HepG2 (cell line): ENCODE measurements around the gene KCNB1. TPM values are rescaled to one million over a fixed set of nuclear protein-coding genes. Genes with fewer than 3 reads are reported as not detected.

Experiments
- ELF1 ChIP-seq: sonication (generic); formaldehyde crosslinking; IDR thresholded peaks from 2 replicates; pipeline ENCODE4 v1.4.0; 2020; ENCODE audit warnings: missing genetic modification reagents
- ELF3 ChIP-seq: IDR thresholded peaks from 2 replicates; pipeline ENCODE4 v1.6.1; 2016; ENCODE audit warnings: missing genetic modification reagents, missing compliant biosample characterization
- ERF ChIP-seq: IDR thresholded peaks from 2 replicates; pipeline ENCODE4 v1.6.1; 2018; ENCODE audit warnings: missing biosample characterization, missing genetic modification reagents
- GATA4 ChIP-seq: sonication (generic); IDR thresholded peaks from 2 replicates; pipeline ENCODE4 v1.6.1; 2016; ENCODE audit warnings: antibody characterized with exemption, low read depth, borderline replicate concordance
- HMG20A ChIP-seq: IDR thresholded peaks from 2 replicates; pipeline ENCODE4 v1.6.1; 2016; ENCODE audit warnings: borderline replicate concordance
- HMGA1 ChIP-seq: sonication (generic); formaldehyde crosslinking; conservative IDR thresholded peaks from 2 replicates; pipeline ENCODE4 v1.4.0; 2020; ENCODE audit warnings: missing genetic modification reagents
- IRX3 ChIP-seq: sonication (generic); formaldehyde crosslinking; IDR thresholded peaks from 2 replicates; pipeline ENCODE4 v1.8.1; 2023; ENCODE audit warnings: mild to moderate bottlenecking, low read depth, missing genetic modification reagents, borderline replicate concordance
- JUNB ChIP-seq: sonication (generic); formaldehyde crosslinking; IDR thresholded peaks from 2 replicates; pipeline ENCODE4 v1.8.0; 2022; ENCODE audit warnings: missing genetic modification reagents, mild to moderate bottlenecking, borderline replicate concordance
- KAT8 ChIP-seq: IDR thresholded peaks from 2 replicates; pipeline ENCODE4 v1.6.1; 2016; ENCODE audit warnings: missing genetic modification reagents, missing compliant biosample characterization
- MAFG ChIP-seq: sonication (generic); formaldehyde crosslinking; IDR thresholded peaks from 2 replicates; pipeline ENCODE4 v1.5.1; 2020; ENCODE audit warnings: mild to moderate bottlenecking, missing genetic modification reagents
- NR3C1 ChIP-seq: sonication (generic); formaldehyde crosslinking; IDR thresholded peaks from 2 replicates; pipeline ENCODE4 v1.4.0; 2020; ENCODE audit warnings: missing genetic modification reagents
- ZNF24 ChIP-seq: fragments of 450-650 bp; IDR thresholded peaks from 2 replicates; pipeline ENCODE4 v1.6.1; 2017; ENCODE audit warnings: antibody characterized with exemption, mild to moderate bottlenecking
- ZNF703 ChIP-seq: sonication (generic); formaldehyde crosslinking; IDR thresholded peaks from 2 replicates; pipeline ENCODE4 v1.5.1; 2020; ENCODE audit warnings: missing genetic modification reagents, mild to moderate bottlenecking, moderate library complexity, borderline replicate concordance
- ZNF879 ChIP-seq: sonication (generic); formaldehyde crosslinking; IDR thresholded peaks from 2 replicates; pipeline ENCODE4 v1.8.1; 2023; ENCODE audit warnings: missing genetic modification reagents
- polyA plus RNA-seq, 8 experiments: library from polyadenylated mRNA; depleted of rRNA in 3 of 8; stranded (reverse) in 7 of 8; unstranded in 1 of 8; fragments of >200 nt; fragmentation: Illumina TruSeq in 4 of 8; extraction: Trizol in 4 of 8; gene quantifications; 2 replicates each; pipeline versions ENCODE4 v1.2.1 to v1.2.3, GENCODE V29; 2011 to 2016; ENCODE audit warnings: low read depth in 4 of 8, missing spikeins in 1 of 8, mixed read lengths in 1 of 8; ENCODE audit not compliant: insufficient read depth in 1 of 8
- total RNA-seq, 5 experiments: library from RNA; depleted of rRNA; stranded (reverse); fragments of >200 nt; fragmentation: Illumina TruSeq; extraction: Trizol; gene quantifications; 2 replicates each; pipeline ENCODE4 v1.2.3, GENCODE V29; 2016; ENCODE audit warnings: low read depth in 1 of 5
- TF ChIP-seq, protein P1 (sequence below): sonication (generic); formaldehyde crosslinking; IDR thresholded peaks from 2 replicates; pipeline ENCODE4 v1.9.0; 2021; ENCODE audit warnings: missing genetic modification reagents, borderline replicate concordance
- TF ChIP-seq, protein P2 (sequence below): sonication (generic); formaldehyde crosslinking; IDR thresholded peaks from 2 replicates; pipeline ENCODE4 v1.4.0; 2020; ENCODE audit warnings: missing genetic modification reagents, mild to moderate bottlenecking, borderline replicate concordance
- TF ChIP-seq, protein P3 (sequence below): sonication (generic); formaldehyde crosslinking; IDR thresholded peaks from 2 replicates; pipeline ENCODE4 v1.8.1; 2022; ENCODE audit warnings: mild to moderate bottlenecking, missing genetic modification reagents
- TF ChIP-seq, protein P4 (sequence below): sonication (generic); formaldehyde crosslinking; IDR thresholded peaks from 2 replicates; pipeline ENCODE4 v1.9.0; 2022; ENCODE audit warnings: missing genetic modification reagents, mild to moderate bottlenecking, borderline replicate concordance
- TF ChIP-seq, protein P5 (sequence below): sonication (generic); formaldehyde crosslinking; conservative IDR thresholded peaks from 2 replicates; pipeline ENCODE4 v1.5.0; 2020; ENCODE audit warnings: missing genetic modification reagents
- TF ChIP-seq, protein P6 (sequence below): sonication (generic); formaldehyde crosslinking; IDR thresholded peaks from 2 replicates; pipeline ENCODE4 v1.4.0; 2020; ENCODE audit warnings: missing genetic modification reagents

Gene KCNB1
- total and polyA plus RNA-seq, 2 of the 13 experiments (the other 11 are each of a cell fraction or from before 2014, with no cell fraction given) = 0.02 TPM; not detected in 1

DNA sequence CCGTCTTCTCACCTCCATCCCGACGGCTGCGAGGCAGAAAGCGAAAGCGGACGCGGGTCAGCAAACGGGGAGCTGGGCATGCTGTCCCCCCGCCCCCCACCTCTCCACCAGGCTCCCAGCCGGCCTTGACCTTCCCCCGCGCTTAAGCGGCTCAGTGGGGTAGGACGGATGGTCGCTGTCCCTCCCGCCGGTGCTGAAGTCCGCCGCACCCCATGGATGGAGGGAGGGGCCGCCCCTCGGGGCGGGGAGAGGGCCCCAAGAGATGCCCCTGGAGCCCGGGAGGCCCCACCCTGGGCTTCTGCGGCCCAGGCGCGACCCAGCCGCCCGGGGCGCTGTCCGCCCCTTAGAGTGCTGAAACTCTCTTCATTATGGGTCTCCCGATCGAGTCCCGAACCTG lies at the start of gene KCNB1 (continued):
- TF ChIP-seq, protein P1, sequence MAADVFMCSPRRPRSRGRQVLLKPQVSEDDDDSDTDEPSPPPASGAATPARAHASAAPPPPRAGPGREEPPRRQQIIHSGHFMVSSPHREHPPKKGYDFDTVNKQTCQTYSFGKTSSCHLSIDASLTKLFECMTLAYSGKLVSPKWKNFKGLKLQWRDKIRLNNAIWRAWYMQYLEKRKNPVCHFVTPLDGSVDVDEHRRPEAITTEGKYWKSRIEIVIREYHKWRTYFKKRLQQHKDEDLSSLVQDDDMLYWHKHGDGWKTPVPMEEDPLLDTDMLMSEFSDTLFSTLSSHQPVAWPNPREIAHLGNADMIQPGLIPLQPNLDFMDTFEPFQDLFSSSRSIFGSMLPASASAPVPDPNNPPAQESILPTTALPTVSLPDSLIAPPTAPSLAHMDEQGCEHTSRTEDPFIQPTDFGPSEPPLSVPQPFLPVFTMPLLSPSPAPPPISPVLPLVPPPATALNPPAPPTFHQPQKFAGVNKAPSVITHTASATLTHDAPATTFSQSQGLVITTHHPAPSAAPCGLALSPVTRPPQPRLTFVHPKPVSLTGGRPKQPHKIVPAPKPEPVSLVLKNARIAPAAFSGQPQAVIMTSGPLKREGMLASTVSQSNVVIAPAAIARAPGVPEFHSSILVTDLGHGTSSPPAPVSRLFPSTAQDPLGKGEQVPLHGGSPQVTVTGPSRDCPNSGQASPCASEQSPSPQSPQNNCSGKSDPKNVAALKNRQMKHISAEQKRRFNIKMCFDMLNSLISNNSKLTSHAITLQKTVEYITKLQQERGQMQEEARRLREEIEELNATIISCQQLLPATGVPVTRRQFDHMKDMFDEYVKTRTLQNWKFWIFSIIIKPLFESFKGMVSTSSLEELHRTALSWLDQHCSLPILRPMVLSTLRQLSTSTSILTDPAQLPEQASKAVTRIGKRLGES (CRISPR knock-in tag) = peak; percentile 82; the same call in 1 of the 2 replicates
- TF ChIP-seq, protein P2, sequence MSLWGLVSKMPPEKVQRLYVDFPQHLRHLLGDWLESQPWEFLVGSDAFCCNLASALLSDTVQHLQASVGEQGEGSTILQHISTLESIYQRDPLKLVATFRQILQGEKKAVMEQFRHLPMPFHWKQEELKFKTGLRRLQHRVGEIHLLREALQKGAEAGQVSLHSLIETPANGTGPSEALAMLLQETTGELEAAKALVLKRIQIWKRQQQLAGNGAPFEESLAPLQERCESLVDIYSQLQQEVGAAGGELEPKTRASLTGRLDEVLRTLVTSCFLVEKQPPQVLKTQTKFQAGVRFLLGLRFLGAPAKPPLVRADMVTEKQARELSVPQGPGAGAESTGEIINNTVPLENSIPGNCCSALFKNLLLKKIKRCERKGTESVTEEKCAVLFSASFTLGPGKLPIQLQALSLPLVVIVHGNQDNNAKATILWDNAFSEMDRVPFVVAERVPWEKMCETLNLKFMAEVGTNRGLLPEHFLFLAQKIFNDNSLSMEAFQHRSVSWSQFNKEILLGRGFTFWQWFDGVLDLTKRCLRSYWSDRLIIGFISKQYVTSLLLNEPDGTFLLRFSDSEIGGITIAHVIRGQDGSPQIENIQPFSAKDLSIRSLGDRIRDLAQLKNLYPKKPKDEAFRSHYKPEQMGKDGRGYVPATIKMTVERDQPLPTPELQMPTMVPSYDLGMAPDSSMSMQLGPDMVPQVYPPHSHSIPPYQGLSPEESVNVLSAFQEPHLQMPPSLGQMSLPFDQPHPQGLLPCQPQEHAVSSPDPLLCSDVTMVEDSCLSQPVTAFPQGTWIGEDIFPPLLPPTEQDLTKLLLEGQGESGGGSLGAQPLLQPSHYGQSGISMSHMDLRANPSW (CRISPR knock-in tag) = no peak
- 0 out of 2 replicates have a peak, but pooled peaks have one; percentile 24 for TF ChIP-seq HMG20A (CRISPR knock-in tag)
- TF ChIP-seq ELF3 = peak; percentile 69; the same call in 1 of the 2 replicates
- no peak for TF ChIP-seq ZNF703 (CRISPR knock-in tag)
- no peak for TF ChIP-seq ZNF24
- no peak for TF ChIP-seq GATA4
- TF ChIP-seq ZNF879 (CRISPR knock-in tag) = peak; percentile 81
- no peak for TF ChIP-seq MAFG (CRISPR knock-in tag)
- no peak for TF ChIP-seq ELF1
- no peak for TF ChIP-seq NR3C1 (CRISPR knock-in tag)
- TF ChIP-seq, protein P3, sequence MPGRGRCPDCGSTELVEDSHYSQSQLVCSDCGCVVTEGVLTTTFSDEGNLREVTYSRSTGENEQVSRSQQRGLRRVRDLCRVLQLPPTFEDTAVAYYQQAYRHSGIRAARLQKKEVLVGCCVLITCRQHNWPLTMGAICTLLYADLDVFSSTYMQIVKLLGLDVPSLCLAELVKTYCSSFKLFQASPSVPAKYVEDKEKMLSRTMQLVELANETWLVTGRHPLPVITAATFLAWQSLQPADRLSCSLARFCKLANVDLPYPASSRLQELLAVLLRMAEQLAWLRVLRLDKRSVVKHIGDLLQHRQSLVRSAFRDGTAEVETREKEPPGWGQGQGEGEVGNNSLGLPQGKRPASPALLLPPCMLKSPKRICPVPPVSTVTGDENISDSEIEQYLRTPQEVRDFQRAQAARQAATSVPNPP (CRISPR knock-in tag) = peak; percentile 80
- TF ChIP-seq, protein P4, sequence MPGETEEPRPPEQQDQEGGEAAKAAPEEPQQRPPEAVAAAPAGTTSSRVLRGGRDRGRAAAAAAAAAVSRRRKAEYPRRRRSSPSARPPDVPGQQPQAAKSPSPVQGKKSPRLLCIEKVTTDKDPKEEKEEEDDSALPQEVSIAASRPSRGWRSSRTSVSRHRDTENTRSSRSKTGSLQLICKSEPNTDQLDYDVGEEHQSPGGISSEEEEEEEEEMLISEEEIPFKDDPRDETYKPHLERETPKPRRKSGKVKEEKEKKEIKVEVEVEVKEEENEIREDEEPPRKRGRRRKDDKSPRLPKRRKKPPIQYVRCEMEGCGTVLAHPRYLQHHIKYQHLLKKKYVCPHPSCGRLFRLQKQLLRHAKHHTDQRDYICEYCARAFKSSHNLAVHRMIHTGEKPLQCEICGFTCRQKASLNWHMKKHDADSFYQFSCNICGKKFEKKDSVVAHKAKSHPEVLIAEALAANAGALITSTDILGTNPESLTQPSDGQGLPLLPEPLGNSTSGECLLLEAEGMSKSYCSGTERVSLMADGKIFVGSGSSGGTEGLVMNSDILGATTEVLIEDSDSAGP = peak; percentile 55; the same call in 1 of the 2 replicates
- peak; percentile 74; the same call in 1 of the 2 replicates for TF ChIP-seq ERF (CRISPR knock-in tag)
- TF ChIP-seq IRX3 (CRISPR knock-in tag) = peak; percentile 93; the same call in 1 of the 2 replicates
- TF ChIP-seq HMGA1 (CRISPR knock-in tag) = no peak
- peak; percentile 65; the same call in 1 of the 2 replicates for TF ChIP-seq KAT8 (CRISPR knock-in tag)
- TF ChIP-seq, protein P5, sequence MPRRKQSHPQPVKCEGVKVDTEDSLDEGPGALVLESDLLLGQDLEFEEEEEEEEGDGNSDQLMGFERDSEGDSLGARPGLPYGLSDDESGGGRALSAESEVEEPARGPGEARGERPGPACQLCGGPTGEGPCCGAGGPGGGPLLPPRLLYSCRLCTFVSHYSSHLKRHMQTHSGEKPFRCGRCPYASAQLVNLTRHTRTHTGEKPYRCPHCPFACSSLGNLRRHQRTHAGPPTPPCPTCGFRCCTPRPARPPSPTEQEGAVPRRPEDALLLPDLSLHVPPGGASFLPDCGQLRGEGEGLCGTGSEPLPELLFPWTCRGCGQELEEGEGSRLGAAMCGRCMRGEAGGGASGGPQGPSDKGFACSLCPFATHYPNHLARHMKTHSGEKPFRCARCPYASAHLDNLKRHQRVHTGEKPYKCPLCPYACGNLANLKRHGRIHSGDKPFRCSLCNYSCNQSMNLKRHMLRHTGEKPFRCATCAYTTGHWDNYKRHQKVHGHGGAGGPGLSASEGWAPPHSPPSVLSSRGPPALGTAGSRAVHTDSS (CRISPR knock-in tag) = no peak
- TF ChIP-seq, protein P6, sequence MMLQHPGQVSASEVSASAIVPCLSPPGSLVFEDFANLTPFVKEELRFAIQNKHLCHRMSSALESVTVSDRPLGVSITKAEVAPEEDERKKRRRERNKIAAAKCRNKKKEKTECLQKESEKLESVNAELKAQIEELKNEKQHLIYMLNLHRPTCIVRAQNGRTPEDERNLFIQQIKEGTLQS (CRISPR knock-in tag) = peak; percentile 80
- 0 out of 2 replicates have a peak, but pooled peaks have one; percentile 50 for TF ChIP-seq JUNB (CRISPR knock-in tag)
